HG02852 (cell line): ENCODE data around the gene SIN3A.
"Not testable (repeated sequence)": the region's sequence is repeated elsewhere in the genome, so short reads cannot be mapped to it uniquely, and the experiment has no call there.

Experiments used
- ATAC-seq: cut with Tn5 transposase; IDR thresholded peaks from one replicate; pipeline ENCODE4 v1.9.1; 2021; ENCODE audit warnings: mild to moderate bottlenecking, moderate library complexity; ENCODE audit not compliant: unreplicated experiment

The SIN3A gene

DNA sequence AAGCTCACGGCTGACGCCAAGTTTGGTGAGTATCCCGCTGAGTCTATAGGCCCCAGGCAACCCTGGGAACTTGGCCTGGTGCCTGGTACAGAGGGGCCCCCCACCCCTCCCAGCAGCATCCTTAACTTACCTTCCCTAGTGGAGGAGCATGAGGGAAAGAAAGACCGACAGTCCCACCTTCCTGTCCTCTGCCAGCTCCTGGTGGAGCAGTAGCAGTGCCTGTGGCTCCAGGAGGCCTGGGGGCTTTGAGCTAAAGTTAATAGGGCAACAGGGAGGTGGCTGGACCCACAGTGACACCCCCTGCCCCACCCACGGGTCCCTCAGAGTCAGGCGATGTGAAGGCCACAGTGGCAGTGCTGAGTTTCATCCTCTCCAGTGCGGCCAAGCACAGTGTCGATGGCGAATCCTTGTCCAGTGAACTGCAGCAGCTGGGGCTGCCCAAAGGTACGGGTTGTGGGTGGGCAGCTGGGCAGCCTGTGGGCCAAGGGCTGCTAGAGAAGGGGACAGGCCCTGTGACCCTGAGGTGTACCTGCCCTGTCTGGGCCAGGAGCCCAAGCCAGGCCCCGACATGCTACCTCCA lies 112.7 kb downstream of the SIN3A start:
- ATAC-seq = no peak

DNA sequence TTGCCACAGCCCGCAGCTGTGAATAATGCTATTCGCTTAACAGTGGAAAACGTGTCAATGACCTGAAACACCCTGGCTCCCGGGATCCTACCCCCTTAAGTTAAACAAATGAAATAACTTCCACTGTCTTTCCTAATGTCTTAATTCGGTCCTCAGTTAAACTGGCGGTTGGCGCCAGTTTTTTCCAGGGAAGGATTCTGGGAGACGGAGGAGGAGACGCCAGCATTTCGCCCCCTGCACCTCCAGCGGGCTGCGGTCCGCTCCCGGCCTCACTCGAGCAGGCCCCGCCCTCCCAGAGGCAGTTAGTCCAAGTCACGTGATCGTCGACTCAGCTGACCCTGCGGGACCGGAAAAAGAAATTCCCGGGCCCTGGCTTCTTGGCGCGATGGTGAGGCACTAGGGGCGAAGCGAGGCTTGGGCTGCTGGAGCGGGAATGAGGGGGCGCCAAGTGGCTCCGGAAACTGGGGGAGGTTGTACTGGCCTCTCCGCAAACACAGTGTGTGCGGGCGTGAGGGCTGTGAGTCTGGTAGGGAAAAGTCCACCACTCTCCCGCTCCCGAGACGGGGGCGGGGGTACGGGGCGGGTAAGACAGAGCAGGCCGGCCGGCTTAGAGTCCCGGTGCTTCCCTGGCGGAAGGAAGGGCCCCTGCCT lies 115.7 kb downstream of the SIN3A start, which contains the start of gene COMMD4:
Gene COMMD4 (plus strand): TSS at position 359 of the 651 bp plus-strand sequence. CDS start 27 bp downstream, at position 386.
- ATAC-seq = peak; percentile 72

DNA sequence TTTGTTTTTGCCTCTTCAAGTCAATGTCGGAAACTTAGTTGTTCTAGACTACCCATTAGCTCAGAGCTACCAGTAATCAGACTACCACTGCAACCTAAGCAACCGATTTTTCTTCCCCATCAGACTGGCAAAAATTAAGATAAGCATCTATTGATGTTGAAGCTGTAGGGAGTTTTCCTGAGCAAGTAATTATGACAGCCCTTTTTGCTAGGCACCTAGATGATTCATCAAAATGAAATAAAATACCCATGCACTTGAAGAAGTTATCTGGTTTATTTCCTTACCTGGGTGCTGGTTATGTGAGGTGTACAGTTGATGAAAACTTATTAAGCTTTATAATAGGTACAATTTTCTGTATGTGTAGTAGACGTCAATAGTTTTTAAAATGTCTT lies 116.2 kb downstream of the SIN3A start:
- no peak for ATAC-seq

DNA sequence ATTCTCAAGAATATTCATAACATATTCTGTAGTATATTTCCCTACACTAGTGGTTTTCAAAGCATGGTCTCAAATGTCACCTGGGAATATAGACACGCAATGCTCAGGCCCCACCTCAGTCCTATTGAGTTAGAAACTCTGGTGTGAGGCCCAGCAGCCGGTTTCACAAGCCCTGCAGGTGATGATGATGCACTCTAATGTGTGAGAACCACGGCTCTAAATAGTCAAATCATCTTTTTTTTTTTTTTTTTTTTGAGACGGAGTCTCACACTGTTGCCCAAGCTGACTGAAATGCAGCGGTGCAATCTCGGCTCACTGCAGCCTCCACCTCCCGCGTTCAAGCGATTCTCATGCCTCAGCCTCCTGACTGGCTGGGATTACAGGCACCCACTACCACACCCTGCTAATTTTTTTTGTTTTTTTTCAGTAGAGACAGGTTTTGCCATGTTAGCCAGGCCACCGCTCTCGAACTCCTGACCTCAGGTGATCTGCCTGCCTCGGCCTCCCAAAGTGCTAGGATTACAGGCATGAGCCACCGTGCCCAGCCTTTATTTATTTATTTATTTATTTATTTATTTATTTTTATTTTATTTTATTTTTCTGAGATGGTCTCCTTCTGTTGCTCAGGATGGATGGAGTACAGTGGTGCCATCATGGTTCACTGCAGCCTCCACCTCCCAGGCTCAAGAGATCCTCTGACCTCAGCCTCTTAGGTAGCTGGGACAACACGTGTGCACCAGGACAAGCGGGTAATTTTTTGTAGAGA lies 117.7 kb downstream of the SIN3A start:
- ATAC-seq = not testable (repeated sequence)

DNA sequence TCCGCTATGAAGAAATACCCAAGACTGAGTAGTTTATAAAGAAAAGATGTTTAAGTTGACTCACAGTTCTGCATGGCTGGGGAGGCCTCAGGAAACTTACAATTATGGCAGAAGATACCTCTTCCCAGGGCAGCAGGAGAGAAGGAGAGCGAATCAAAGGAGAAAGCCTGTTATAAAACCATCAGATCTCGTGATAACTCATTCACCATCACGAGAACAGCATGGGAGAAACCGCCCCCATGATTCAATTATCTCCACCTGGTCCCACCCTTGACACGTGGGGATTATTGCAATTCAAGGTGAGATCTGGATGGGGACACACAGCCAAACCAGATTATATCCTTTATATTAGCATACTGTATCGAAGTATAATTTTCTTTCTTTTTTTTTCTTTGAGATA lies 119.4 kb downstream of the SIN3A start:
- ATAC-seq = not testable (repeated sequence)

DNA sequence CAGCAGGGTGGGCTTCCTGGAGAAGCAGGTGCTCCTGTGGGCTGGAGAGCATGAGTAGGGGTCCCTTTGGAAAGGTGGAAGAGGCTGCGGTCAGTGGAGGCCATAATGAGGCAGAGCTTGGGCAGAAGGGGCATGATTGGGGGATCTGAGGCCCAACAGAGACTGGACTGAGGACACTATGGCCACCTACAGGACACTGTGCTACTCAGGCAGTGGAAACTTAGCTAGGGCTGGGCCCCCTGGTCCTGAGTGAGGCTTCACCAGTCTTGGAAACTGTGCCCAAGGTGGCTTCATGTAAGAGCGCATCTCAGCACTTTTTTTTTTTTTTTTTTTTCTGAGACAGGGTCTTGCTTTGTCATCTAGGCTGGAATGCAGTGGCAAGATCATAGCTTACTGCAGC lies 121.9 kb downstream of the SIN3A start:
- no peak for ATAC-seq

DNA sequence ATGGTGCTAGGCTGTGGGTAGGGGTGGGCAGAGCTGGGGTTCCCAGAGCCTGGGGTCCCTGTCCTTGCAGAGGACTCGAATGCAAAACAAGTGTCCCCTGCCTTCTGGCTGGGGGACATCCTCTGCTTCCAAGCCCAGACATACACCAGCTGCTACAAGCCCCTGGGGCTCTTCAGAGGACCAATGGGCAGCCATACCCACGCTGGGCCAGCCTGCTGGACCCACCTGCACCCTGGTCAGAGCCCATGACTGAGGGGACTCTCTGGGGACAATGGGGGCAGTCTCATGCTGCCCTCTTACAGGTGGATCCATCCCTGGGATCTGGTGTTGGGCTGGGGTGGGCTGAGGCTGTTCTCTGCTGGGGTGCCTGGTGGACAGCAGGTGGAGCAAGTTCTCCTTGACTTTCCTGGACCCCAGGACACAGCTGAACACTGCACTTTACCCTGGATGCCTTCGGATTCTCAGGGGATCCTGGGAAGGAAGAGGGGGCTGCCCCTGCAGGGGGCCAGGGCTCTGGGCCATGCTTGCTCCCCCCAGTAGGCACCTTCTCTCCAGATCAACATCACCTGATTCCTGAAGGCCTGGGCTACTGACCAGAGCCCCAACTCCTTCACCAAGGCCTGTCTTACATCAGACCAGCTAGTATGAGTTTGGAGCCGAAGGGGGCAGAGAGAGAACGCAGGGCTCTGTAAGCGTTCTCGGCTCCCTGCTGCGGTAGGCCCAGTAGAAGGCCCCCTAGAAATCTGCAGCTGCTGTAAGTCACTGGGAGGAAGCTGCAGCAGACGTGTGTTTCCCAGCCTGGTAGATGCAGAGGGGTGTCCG lies 122.8 kb downstream of the SIN3A start:
- no peak for ATAC-seq

DNA sequence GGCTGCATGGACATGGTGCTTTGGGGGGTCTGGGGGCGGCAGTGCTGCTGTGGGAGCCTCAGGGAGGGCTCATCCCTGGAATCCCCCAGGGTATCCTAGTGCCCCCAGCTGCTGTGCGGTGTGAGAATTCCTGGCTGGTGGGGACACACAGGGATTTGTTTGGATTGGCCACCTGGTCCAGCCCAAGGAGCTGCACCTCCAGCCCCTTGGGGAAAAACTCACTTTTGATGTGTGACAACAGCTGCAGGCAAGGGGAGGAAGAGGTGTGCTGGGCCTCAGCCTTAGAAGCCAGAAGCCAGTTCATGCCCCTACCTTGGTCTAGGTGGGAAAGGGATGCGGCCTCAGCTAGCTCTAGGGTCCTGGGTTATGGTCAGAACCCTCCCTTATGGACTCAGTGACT lies 124.0 kb downstream of the SIN3A start:
- no peak for ATAC-seq

DNA sequence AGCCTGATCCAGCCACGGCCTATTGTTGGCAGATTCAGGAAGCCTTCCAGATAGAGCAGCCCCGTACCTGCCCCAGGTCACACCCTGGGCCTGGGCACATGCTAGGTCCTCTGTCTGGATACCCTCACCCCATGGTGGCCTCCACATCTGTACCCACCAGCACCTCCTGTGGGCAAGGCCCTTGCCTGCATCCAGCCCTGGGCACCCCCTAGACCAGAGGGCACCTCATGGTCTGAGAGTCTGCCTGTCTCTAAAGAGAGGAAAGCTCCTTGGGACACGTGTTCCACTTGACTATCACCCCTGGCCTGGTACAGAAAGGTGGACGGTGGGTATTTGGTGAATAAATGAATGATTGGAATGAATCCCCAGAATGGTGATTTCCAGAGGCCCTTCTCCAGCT lies 124.5 kb downstream of the SIN3A start:
- ATAC-seq = no peak

DNA sequence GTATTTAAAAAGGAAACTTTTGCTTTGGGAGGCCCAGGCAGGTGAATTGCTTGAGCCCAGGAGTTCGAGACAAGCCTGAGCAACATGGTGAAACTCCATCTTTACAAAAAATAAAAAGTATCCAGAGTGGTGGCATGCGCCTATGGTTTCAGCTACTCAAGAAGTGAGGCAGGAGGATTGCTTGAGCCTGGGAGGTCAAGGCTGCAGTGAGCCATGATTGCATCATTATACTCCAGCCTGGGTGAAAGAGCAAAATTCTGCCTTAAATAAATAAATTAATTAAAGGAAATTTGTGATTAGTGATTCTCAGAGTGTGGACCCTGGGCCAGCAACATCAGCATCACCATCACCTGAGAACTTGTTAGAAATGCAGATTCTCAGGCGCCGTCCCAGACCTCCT lies 125.6 kb downstream of the SIN3A start:
- ATAC-seq = no peak

DNA sequence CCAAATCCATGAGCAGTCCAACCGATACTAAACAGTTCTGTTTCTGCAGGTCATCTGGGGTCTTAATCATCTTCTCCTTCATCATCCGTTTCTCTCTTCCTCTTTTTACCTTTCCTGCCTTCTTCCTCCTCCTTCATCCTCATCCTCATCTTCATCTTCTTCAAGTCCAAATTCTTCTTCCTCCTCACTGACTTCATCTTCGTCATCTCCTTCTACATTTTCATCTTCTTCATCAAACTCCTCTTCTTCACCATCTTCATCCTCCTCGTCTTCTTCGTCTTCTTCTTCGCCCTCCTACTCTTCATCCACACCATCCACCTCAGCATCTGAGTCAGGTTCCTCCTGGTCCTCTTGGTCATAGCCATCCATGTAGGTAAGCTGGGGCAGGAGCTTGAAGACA lies 129.8 kb downstream of the SIN3A start:
- no peak for ATAC-seq
